ENCODE measurements around the gene SEPTIN5. TPM values are rescaled to one million over a fixed set of nuclear protein-coding genes. Genes with fewer than 3 reads are reported as not detected.

Gene SEPTIN5
- total and polyA plus RNA-seq, 9 of the 15 experiments (the other 6 are each of a cell fraction or from before 2014, with no cell fraction given) = 0.03 to 195 (median 119) TPM

GRCh38 chr22:19723983-19724827, 9.9 kb downstream of the SEPTIN5 start (continued):
- TF ChIP-seq MCM3 (IDR thresholded peaks at IDR 0.05) (no peak), ZNF384 (IDR thresholded peaks at IDR 0.05; ENCODE audit: low read depth, low read length) (peak; percentile 47; the same call in 1 of the 2 replicates), RBM39 (optimal IDR thresholded peaks at IDR 0.05; ENCODE audit: low read depth, low read length) (no peak), ZNF586 (CRISPR knock-in tag; conservative IDR thresholded peaks at IDR 0.05) (no peak), ZNF143 (CRISPR knock-in tag; IDR thresholded peaks at IDR 0.05) (no peak), ZNF717 (CRISPR knock-in tag; IDR thresholded peaks at IDR 0.05) (no peak), E2F4 (CRISPR knock-in tag; IDR thresholded peaks at IDR 0.05; ENCODE audit: low read depth) (no peak), SMARCA4 (IDR thresholded peaks at IDR 0.05) (no peak), DLX4 (CRISPR knock-in tag; IDR thresholded peaks at IDR 0.05) (no peak), CREB5 (CRISPR knock-in tag; IDR thresholded peaks at IDR 0.05) (no peak), PHB (CRISPR knock-in tag; IDR thresholded peaks at IDR 0.05) (no peak), RCOR1 (IDR thresholded peaks at IDR 0.05; ENCODE audit: borderline replicate concordance in 1 of 2, low read depth in 2 of 2, low read length in 2 of 2) (peak; percentile 51 to 91), TEAD4 (IDR thresholded peaks at IDR 0.05; ENCODE audit: low read length) (no peak), TEAD4 (CRISPR knock-in tag; IDR thresholded peaks at IDR 0.05; ENCODE audit: borderline replicate concordance) (no peak), GATAD2A (IDR thresholded peaks at IDR 0.05) (no peak), FOXK1 (CRISPR knock-in tag; IDR thresholded peaks at IDR 0.05; ENCODE audit: borderline replicate concordance) (no peak), DACH1 (IDR thresholded peaks at IDR 0.05; ENCODE audit: partially characterized antibody) (no peak), RREB1 (CRISPR knock-in tag; IDR thresholded peaks at IDR 0.05) (no peak), ZNF740 (CRISPR knock-in tag; IDR thresholded peaks at IDR 0.05) (no peak), ZNF740 (tag; IDR thresholded peaks at IDR 0.05) (no peak)
